ENCODE results near the gene B3GNT3.

B3GNT3 gene

DNA sequence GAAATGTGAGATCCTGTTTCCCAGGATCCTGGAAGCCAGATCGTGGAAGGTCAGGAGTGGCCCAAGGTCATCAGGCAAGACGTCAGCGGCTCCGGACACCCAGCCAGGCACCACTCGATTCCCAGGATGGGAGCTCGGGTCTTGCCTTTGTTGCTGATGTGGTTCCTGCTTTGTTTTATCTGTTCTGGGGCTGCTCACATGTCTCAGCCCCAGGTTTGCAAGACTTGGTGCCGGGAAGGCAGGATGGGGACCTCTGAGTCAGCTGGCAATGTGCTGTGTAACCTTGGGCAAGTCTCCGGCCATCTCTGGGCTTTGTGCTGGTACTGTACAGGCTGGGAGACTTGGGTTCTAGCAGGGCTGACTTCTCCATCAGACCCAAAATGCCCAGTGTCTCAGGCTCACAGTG, 45.0 kb upstream of the B3GNT3 start:
- H3K9me3 ChIP-seq (ENCODE audit: control insufficient read depth, low read length), result no peaks in the 10 kb centered on the region
- H3K4me1 ChIP-seq (ENCODE audit: control insufficient read depth, insufficient read depth, low read depth, low read length), result peaks cover 6% of the 10 kb centered on the region
- H4K91ac ChIP-seq (ENCODE audit: low read length), result no peak overlapping the region
- no peak overlapping the region for H3K23ac ChIP-seq (ENCODE audit: low read length in 2 of 2)
- no peak for DNase-seq
- H3K4me3 ChIP-seq (ENCODE audit: insufficient read depth in 1 of 2, low read depth in 1 of 2, low read length in 2 of 2), result peak overlapping the region in 1 of 2 experiments; percentile 4
- no peak overlapping the region for H3K4ac ChIP-seq (ENCODE audit: low read depth in 1 of 2, low read length in 2 of 2)
- no peaks in the 10 kb centered on the region for H3K36me3 ChIP-seq (ENCODE audit: control insufficient read depth in 1 of 2, insufficient read depth in 2 of 2, low read depth in 1 of 2, low read length in 2 of 2)
- no peak overlapping the region for H2AK5ac ChIP-seq (ENCODE audit: low read length, severe bottlenecking)
- no peak overlapping the region for H2BK12ac ChIP-seq (ENCODE audit: low read length in 2 of 2)
- H2AFZ ChIP-seq (ENCODE audit: low read depth, low read length), result no peak overlapping the region
- H3K4me2 ChIP-seq (ENCODE audit: low read length, poor library complexity, severe bottlenecking), result no peak overlapping the region
- H3K18ac ChIP-seq (ENCODE audit: low read depth in 1 of 2, low read length in 2 of 2), result no peak overlapping the region
- H3K27ac ChIP-seq (ENCODE audit: low read length, poor library complexity, severe bottlenecking), result no peak overlapping the region
- H2BK120ac ChIP-seq (ENCODE audit: low read depth, low read length), result no peak overlapping the region
- no peak overlapping the region for H3K9ac ChIP-seq (ENCODE audit: low read length)
- no peak overlapping the region for H2BK5ac ChIP-seq (ENCODE audit: low read depth, low read length, poor library complexity, severe bottlenecking)
- H4K8ac ChIP-seq (ENCODE audit: low read length), result peak overlapping the region; percentile 17
- no peak overlapping the region for H2BK15ac ChIP-seq (ENCODE audit: low read depth, poor library complexity, severe bottlenecking)
- no peaks in the 10 kb centered on the region for H3K79me1 ChIP-seq (replicated peaks; ENCODE audit: low read length, poor library complexity, severe bottlenecking)
- peaks cover 0 to 7% of the 10 kb centered on the region in 2 experiments for H3K27me3 ChIP-seq (ENCODE audit: control insufficient read depth in 1 of 2, insufficient read depth in 1 of 2, low read length in 2 of 2)
- no peak overlapping the region for H3K14ac ChIP-seq (ENCODE audit: low read length in 2 of 2)
- 55% methylated on average over 8 of the region's 8 CpGs for WGBS

DNA sequence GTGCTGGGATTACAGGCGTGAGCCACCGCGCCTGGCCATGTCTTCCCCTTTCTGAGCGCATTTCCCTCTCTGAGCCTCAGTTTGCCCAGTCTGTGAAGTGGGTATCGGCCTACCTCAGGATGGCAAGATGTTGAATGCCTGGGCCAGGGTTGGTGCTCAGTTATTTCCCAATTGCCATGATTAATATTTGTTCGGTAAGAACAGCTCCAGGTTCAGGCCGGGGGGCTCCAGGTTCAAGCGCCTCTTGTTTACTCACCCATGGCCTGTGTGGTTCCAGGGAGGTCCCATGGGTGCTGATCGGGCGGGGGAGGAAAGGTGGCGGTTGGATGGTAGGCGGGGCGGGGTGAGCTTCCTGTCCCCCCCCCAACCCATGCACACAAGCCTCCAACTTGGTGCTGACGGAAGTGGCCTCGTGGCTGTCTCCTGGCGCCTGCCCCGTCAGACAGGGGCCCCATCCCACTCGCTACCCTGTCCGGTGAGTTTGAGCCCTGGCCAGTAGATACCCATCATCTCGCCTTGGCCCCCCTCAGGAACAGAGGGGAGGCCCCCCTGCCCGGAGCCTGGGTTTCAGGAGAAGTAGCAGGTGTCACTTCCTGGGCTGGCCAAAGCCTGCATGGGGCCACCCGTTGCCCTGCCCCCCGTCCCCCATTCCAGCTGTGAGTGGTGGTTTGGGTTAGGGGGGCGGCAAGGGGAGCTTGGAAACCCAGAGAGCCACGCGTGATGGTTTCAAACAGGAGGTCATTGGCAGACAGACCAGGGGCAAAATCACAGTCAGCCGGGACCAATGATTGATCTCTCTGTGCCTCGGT, 43.6 kb upstream of the B3GNT3 start, which contains the start of gene FCHO1:
Gene FCHO1 (plus strand): TSS at position 375 of the 809 bp plus-strand sequence. CDS start 3,688 bp downstream, outside the sequence.
- H3K9ac ChIP-seq (ENCODE audit: low read length), result no peak within 1 kb of the TSS
- no peak within 1 kb of the TSS for H2BK120ac ChIP-seq (ENCODE audit: low read depth, low read length)
- H3K4me1 ChIP-seq (ENCODE audit: control insufficient read depth, insufficient read depth, low read depth, low read length), result peaks cover 11% of the 10 kb centered on the region
- no peaks in the 10 kb centered on the region for H3K36me3 ChIP-seq (ENCODE audit: control insufficient read depth in 1 of 2, insufficient read depth in 2 of 2, low read depth in 1 of 2, low read length in 2 of 2)
- no peak within 1 kb of the TSS for H2BK15ac ChIP-seq (ENCODE audit: low read depth, poor library complexity, severe bottlenecking)
- H3K4me3 ChIP-seq (ENCODE audit: insufficient read depth in 1 of 2, low read depth in 1 of 2, low read length in 2 of 2), result no peak within 1 kb of the TSS
- no peak within 1 kb of the TSS for H2AFZ ChIP-seq (ENCODE audit: low read depth, low read length)
- no peak within 1 kb of the TSS for H4K8ac ChIP-seq (ENCODE audit: low read length)
- no peak within 1 kb of the TSS for H2AK5ac ChIP-seq (ENCODE audit: low read length, severe bottlenecking)
- H3K14ac ChIP-seq (ENCODE audit: low read length in 2 of 2), result no peak within 1 kb of the TSS
- no peak within 1 kb of the TSS for H3K4me2 ChIP-seq (ENCODE audit: low read length, poor library complexity, severe bottlenecking)
- no peak within 1 kb of the TSS for H3K27ac ChIP-seq (ENCODE audit: low read length, poor library complexity, severe bottlenecking)
- no peak within 1 kb of the TSS for H3K23ac ChIP-seq (ENCODE audit: low read length in 2 of 2)
- H2BK12ac ChIP-seq (ENCODE audit: low read length in 2 of 2), result no peak within 1 kb of the TSS
- no peak for DNase-seq
- 89% methylated on average over 23 of the region's 28 CpGs for WGBS
- no peak within 1 kb of the TSS for H3K4ac ChIP-seq (ENCODE audit: low read depth in 1 of 2, low read length in 2 of 2)
- no peak within 1 kb of the TSS for H4K91ac ChIP-seq (ENCODE audit: low read length)
- no peaks in the 10 kb centered on the region for H3K79me1 ChIP-seq (replicated peaks; ENCODE audit: low read length, poor library complexity, severe bottlenecking)
- peaks cover 0 to 7% of the 10 kb centered on the region in 2 experiments for H3K27me3 ChIP-seq (ENCODE audit: control insufficient read depth in 1 of 2, insufficient read depth in 1 of 2, low read length in 2 of 2)
- no peaks in the 10 kb centered on the region for H3K9me3 ChIP-seq (ENCODE audit: control insufficient read depth, low read length)
- H2BK5ac ChIP-seq (ENCODE audit: low read depth, low read length, poor library complexity, severe bottlenecking), result no peak within 1 kb of the TSS
- no peak within 1 kb of the TSS for H3K18ac ChIP-seq (ENCODE audit: low read depth in 1 of 2, low read length in 2 of 2)

DNA sequence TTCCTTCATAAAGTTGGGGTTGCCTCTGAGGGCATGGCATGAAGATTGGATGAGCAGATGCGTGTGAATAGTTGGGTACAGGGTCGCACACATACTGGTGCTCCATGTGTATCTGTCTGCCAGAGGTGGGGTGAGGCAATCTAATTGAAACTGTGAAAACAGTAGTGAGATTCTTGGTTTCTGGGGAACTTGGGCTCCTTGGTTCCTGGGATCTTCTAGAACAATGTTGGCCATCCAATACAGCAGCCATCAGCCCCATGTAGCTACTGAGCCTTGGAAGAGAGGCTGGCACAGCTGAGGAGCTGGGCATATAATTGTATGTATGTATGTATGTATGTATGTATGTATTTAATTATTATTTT, 43.0 kb upstream of the B3GNT3 start:
- H2BK15ac ChIP-seq (ENCODE audit: low read depth, poor library complexity, severe bottlenecking), result no peak overlapping the region
- no peak overlapping the region for H2BK5ac ChIP-seq (ENCODE audit: low read depth, low read length, poor library complexity, severe bottlenecking)
- peaks cover 0 to 7% of the 10 kb centered on the region in 2 experiments for H3K27me3 ChIP-seq (ENCODE audit: control insufficient read depth in 1 of 2, insufficient read depth in 1 of 2, low read length in 2 of 2)
- no peak overlapping the region for H2AFZ ChIP-seq (ENCODE audit: low read depth, low read length)
- no peak overlapping the region for H3K27ac ChIP-seq (ENCODE audit: low read length, poor library complexity, severe bottlenecking)
- H2BK12ac ChIP-seq (ENCODE audit: low read length in 2 of 2), result no peak overlapping the region
- H3K9me3 ChIP-seq (ENCODE audit: control insufficient read depth, low read length), result no peaks in the 10 kb centered on the region
- no peak overlapping the region for H2AK5ac ChIP-seq (ENCODE audit: low read length, severe bottlenecking)
- H3K18ac ChIP-seq (ENCODE audit: low read depth in 1 of 2, low read length in 2 of 2), result no peak overlapping the region
- H3K4ac ChIP-seq (ENCODE audit: low read depth in 1 of 2, low read length in 2 of 2), result no peak overlapping the region
- H4K91ac ChIP-seq (ENCODE audit: low read length), result no peak overlapping the region
- DNase-seq, result no peak
- H3K36me3 ChIP-seq (ENCODE audit: control insufficient read depth in 1 of 2, insufficient read depth in 2 of 2, low read depth in 1 of 2, low read length in 2 of 2), result no peaks in the 10 kb centered on the region
- WGBS, result 84% methylated on average over 2 of the region's 2 CpGs
- H3K4me1 ChIP-seq (ENCODE audit: control insufficient read depth, insufficient read depth, low read depth, low read length), result peaks cover 13% of the 10 kb centered on the region
- no peak overlapping the region for H3K9ac ChIP-seq (ENCODE audit: low read length)
- no peak overlapping the region for H3K4me2 ChIP-seq (ENCODE audit: low read length, poor library complexity, severe bottlenecking)
- H3K4me3 ChIP-seq (ENCODE audit: insufficient read depth in 1 of 2, low read depth in 1 of 2, low read length in 2 of 2), result no peak overlapping the region
- no peak overlapping the region for H3K23ac ChIP-seq (ENCODE audit: low read length in 2 of 2)
- H4K8ac ChIP-seq (ENCODE audit: low read length), result no peak overlapping the region
- H3K14ac ChIP-seq (ENCODE audit: low read length in 2 of 2), result no peak overlapping the region
- no peak overlapping the region for H2BK120ac ChIP-seq (ENCODE audit: low read depth, low read length)
- no peaks in the 10 kb centered on the region for H3K79me1 ChIP-seq (replicated peaks; ENCODE audit: low read length, poor library complexity, severe bottlenecking)

GRCh38 chr19:17752865-17753639, 41.9 kb upstream of the B3GNT3 start:
- H4K8ac ChIP-seq (ENCODE audit: low read length), result no peak overlapping the region
- H3K23ac ChIP-seq (ENCODE audit: low read length in 2 of 2), result no peak overlapping the region
- no peaks in the 10 kb centered on the region for H3K79me1 ChIP-seq (replicated peaks; ENCODE audit: low read length, poor library complexity, severe bottlenecking)
- H3K27ac ChIP-seq (ENCODE audit: low read length, poor library complexity, severe bottlenecking), result no peak overlapping the region
- no peaks in the 10 kb centered on the region for H3K36me3 ChIP-seq (ENCODE audit: control insufficient read depth in 1 of 2, insufficient read depth in 2 of 2, low read depth in 1 of 2, low read length in 2 of 2)
- peaks cover 0 to 7% of the 10 kb centered on the region in 2 experiments for H3K27me3 ChIP-seq (ENCODE audit: control insufficient read depth in 1 of 2, insufficient read depth in 1 of 2, low read length in 2 of 2)
- no peak overlapping the region for H3K4me3 ChIP-seq (ENCODE audit: insufficient read depth in 1 of 2, low read depth in 1 of 2, low read length in 2 of 2)
- H3K18ac ChIP-seq (ENCODE audit: low read depth in 1 of 2, low read length in 2 of 2), result no peak overlapping the region
- WGBS, result 79% methylated on average over 6 of the region's 7 CpGs
- H3K9me3 ChIP-seq (ENCODE audit: control insufficient read depth, low read length), result no peaks in the 10 kb centered on the region
- no peak overlapping the region for H2BK5ac ChIP-seq (ENCODE audit: low read depth, low read length, poor library complexity, severe bottlenecking)
- DNase-seq, result no peak
- no peak overlapping the region for H3K4me2 ChIP-seq (ENCODE audit: low read length, poor library complexity, severe bottlenecking)
- no peak overlapping the region for H3K9ac ChIP-seq (ENCODE audit: low read length)
- no peak overlapping the region for H3K4ac ChIP-seq (ENCODE audit: low read depth in 1 of 2, low read length in 2 of 2)
- H2BK15ac ChIP-seq (ENCODE audit: low read depth, poor library complexity, severe bottlenecking), result no peak overlapping the region
- no peak overlapping the region for H2BK120ac ChIP-seq (ENCODE audit: low read depth, low read length)
- no peak overlapping the region for H3K14ac ChIP-seq (ENCODE audit: low read length in 2 of 2)
- no peak overlapping the region for H4K91ac ChIP-seq (ENCODE audit: low read length)
- H2BK12ac ChIP-seq (ENCODE audit: low read length in 2 of 2), result no peak overlapping the region
- no peak overlapping the region for H2AK5ac ChIP-seq (ENCODE audit: low read length, severe bottlenecking)
- no peak overlapping the region for H2AFZ ChIP-seq (ENCODE audit: low read depth, low read length)
- H3K4me1 ChIP-seq (ENCODE audit: control insufficient read depth, insufficient read depth, low read depth, low read length), result peaks cover 10% of the 10 kb centered on the region
